Esophagus squamous epithelium (tissue), 5 donors: ENCODE measurements around the gene AHRR. TPM values are rescaled to one million over a fixed set of nuclear protein-coding genes. Genes with fewer than 3 reads are reported as not detected.

Experiments used
- DNase-seq: peaks from one replicate; lab custom pipeline; 2025; lab: John Stamatoyannopoulos, UW
- H3K27ac ChIP-seq, 4 donors: fragments of 200-600 bp; sonication (generic); one replicate each; pipeline ENCODE4 v1.5.1; 2016 to 2019; ENCODE audit warnings: mild to moderate bottlenecking in 1 of 4
- H3K27me3 ChIP-seq, 4 donors: fragments of 200-600 bp; sonication (generic); 1 replicate in 3 of 4; 2 replicates in 1 of 4; pipeline versions ENCODE4 v1.5.1 to v1.6.0; 2017 to 2021; ENCODE audit warnings: antibody characterized with exemption in 1 of 4
- H3K36me3 ChIP-seq, 3 donors: fragments of 200-600 bp; sonication (generic); one replicate each; pipeline ENCODE4 v1.5.1; 2016 to 2019
- H3K4me1 ChIP-seq, 3 donors: fragments of 200-600 bp; sonication (generic); one replicate each; pipeline ENCODE4 v1.5.1; 2017 to 2019
- H3K4me3 ChIP-seq, 4 donors: fragments of 200-600 bp; sonication (generic); 1 replicate in 3 of 4; 2 replicates in 1 of 4; pipeline ENCODE4 v1.5.1; 2016 to 2019; ENCODE audit warnings: mild to moderate bottlenecking in 2 of 4, moderate library complexity in 1 of 4
- H3K9me3 ChIP-seq, 3 donors: fragments of 200-600 bp; sonication (generic); one replicate each; pipeline ENCODE4 v1.5.1; 2016 to 2019
- CTCF ChIP-seq, 6 experiments: fragments of 450-650 bp in 4 of 6; fragments of 200-600 bp in 2 of 6; sonication (generic) in 2 of 6; IDR thresholded peaks; one replicate each; pipeline ENCODE4 v1.5.1; 2016 to 2019; ENCODE audit warnings: antibody characterized with exemption in 6 of 6, mild to moderate bottlenecking in 4 of 6, moderate library complexity in 4 of 6
- POLR2A ChIP-seq, 4 donors: fragments of 450-650 bp; IDR thresholded peaks; one replicate each; pipeline ENCODE4 v1.6.1; 2017; ENCODE audit warnings: antibody characterized with exemption in 4 of 4, mild to moderate bottlenecking in 4 of 4, moderate library complexity in 3 of 4
- WGBS, 2 donors: methylation state at CpG; one replicate each; pipeline ENCODE4 v1.1.5; 2018; 5-methylcytosine and 5-hydroxymethylcytosine counted together
- intact Hi-C: fragments of 100-400 bp; cut with DNase I; formaldehyde crosslinking; loops from one replicate; pipeline ENCODE4 v1.15.0; 2022
- total RNA-seq, 4 donors: library from RNA; depleted of rRNA; stranded (reverse); fragments of >200 nt; gene quantifications; one replicate each; pipeline ENCODE4 v1.1.0, GENCODE V29; 2016
- donor health status: DM: yes; HTN: yes; CAD: no.

AHRR gene
- total RNA-seq, 4 donors from 2014 or later: 0.66 to 1.5 (median 1.1) TPM

GRCh38 chr5:464843-465590 is 143.5 kb downstream of the AHRR start:
- H3K27me3 ChIP-seq: no peaks in the 10 kb centered on the region
- TF ChIP-seq POLR2A (IDR thresholded peaks at IDR 0.05) (no peak), CTCF (IDR thresholded peaks at IDR 0.05) (no peak)
- H3K4me1 ChIP-seq: no peaks in the 10 kb centered on the region
- H3K36me3 ChIP-seq: peaks cover 6 to 89% (median 41%) of the 10 kb centered on the region in 3 donors
- H3K9me3 ChIP-seq: no peaks in the 10 kb centered on the region
- H3K27ac ChIP-seq: no peak overlapping the region
- intact Hi-C loops: no loop called here
- DNase-seq: no peak
- WGBS, 2 donors: 91 to 100% methylated on average over 2 to 16 of the region's 63 CpGs
- peak overlapping the region in 1 of 4 donors; percentile 18 for H3K4me3 ChIP-seq

GRCh38 chr5:465591-466403 is 144.3 kb downstream of the AHRR start:
- 95% methylated on average over 13 of the region's 29 CpGs; no CpG with 5 or more reads in 1 of the 2 donors for WGBS, 2 donors
- peaks cover under 1 to 2% (median 2%) of the 10 kb centered on the region in 3 donors for H3K4me1 ChIP-seq
- no peaks in the 10 kb centered on the region for H3K27me3 ChIP-seq
- TF ChIP-seq POLR2A (IDR thresholded peaks at IDR 0.05) (no peak), CTCF (IDR thresholded peaks at IDR 0.05) (no peak)
- peak overlapping the region in 1 of 4 donors; percentile 18 for H3K4me3 ChIP-seq
- no peak for DNase-seq
- H3K9me3 ChIP-seq: no peaks in the 10 kb centered on the region
- intact Hi-C loops: no loop called here
- H3K27ac ChIP-seq: no peak overlapping the region
- peaks cover 6 to 88% (median 38%) of the 10 kb centered on the region in 3 donors for H3K36me3 ChIP-seq

GRCh38 chr5:466661-467310 is 145.3 kb downstream of the AHRR start:
- TF ChIP-seq POLR2A (IDR thresholded peaks at IDR 0.05): no peak
- no peak for TF ChIP-seq CTCF (IDR thresholded peaks at IDR 0.05)
- H3K27ac ChIP-seq: no peak overlapping the region
- H3K9me3 ChIP-seq: no peaks in the 10 kb centered on the region
- intact Hi-C loops: no loop called here
- peaks cover 6 to 85% (median 35%) of the 10 kb centered on the region in 3 donors for H3K36me3 ChIP-seq
- no peak for DNase-seq
- H3K4me1 ChIP-seq: peaks cover 10 to 12% (median 12%) of the 10 kb centered on the region in 3 donors
- WGBS, 2 donors: 92 to 94% methylated on average over 7 to 14 of the region's 30 CpGs
- H3K4me3 ChIP-seq: no peak overlapping the region
- no peaks in the 10 kb centered on the region for H3K27me3 ChIP-seq

- DNase-seq: no peak
- no peak overlapping the region for H3K27ac ChIP-seq
- TF ChIP-seq CTCF (IDR thresholded peaks at IDR 0.05): no peak
- no peak for TF ChIP-seq POLR2A (IDR thresholded peaks at IDR 0.05)
- intact Hi-C loops: no loop called here
- H3K9me3 ChIP-seq: no peaks in the 10 kb centered on the region
- H3K4me1 ChIP-seq: peaks cover 16 to 21% (median 17%) of the 10 kb centered on the region in 3 donors
- H3K4me3 ChIP-seq: no peak overlapping the region
- peaks cover 0 to 68% (median 28%) of the 10 kb centered on the region in 3 donors for H3K36me3 ChIP-seq
- 72 to 93% methylated on average over 3 to 5 of the region's 6 CpGs for WGBS, 2 donors
- H3K27me3 ChIP-seq: no peaks in the 10 kb centered on the region
Measured at GRCh38 chr5:468401-468800, 146.9 kb downstream of the AHRR start.
